HepG2 (cell line): ENCODE data around the gene NDUFAF8. TPM values are rescaled to one million over a fixed set of nuclear protein-coding genes. Genes with fewer than 3 reads are reported as not detected.
A peak's percentile ranks its signal among the peaks of the same experiment; 100 is the strongest.

Experiments used
- PCBP1 ChIP-seq: fragments of 200-400 bp; formaldehyde crosslinking; IDR thresholded peaks from 2 replicates; pipeline ENCODE4 v1.6.1; 2017; ENCODE audit warnings: mild to moderate bottlenecking, low read depth, low read length, borderline replicate concordance
- PHB2 ChIP-seq: fragments of 450-650 bp; IDR thresholded peaks from 2 replicates; pipeline ENCODE4 v1.6.1; 2018; ENCODE audit not compliant: partially characterized antibody
- RAD21 ChIP-seq: fragments of 450-650 bp; formaldehyde crosslinking; IDR thresholded peaks from 2 replicates; pipeline ENCODE4 v1.5.0; 2020; ENCODE audit warnings: mild to moderate bottlenecking
- ZNF275 ChIP-seq: sonication (generic); formaldehyde crosslinking; IDR thresholded peaks from 2 replicates; pipeline ENCODE4 v1.8.0; 2022; ENCODE audit warnings: missing genetic modification reagents, mild to moderate bottlenecking, inconsistent platforms, borderline replicate concordance
- ZNF407 ChIP-seq: sonication (generic); formaldehyde crosslinking; IDR thresholded peaks from one replicate; pipeline ENCODE4 v1.5.1; 2020; ENCODE audit warnings: mild to moderate bottlenecking, missing genetic modification reagents; ENCODE audit errors: not compliant biosample characterization
- ZNF577 ChIP-seq: sonication (generic); formaldehyde crosslinking; IDR thresholded peaks from 2 replicates; pipeline ENCODE4 v1.4.0; 2020; ENCODE audit warnings: mild to moderate bottlenecking, low read depth, missing genetic modification reagents, borderline replicate concordance
- ZNF687 ChIP-seq: sonication (generic); formaldehyde crosslinking; IDR thresholded peaks from 2 replicates; pipeline ENCODE4 v1.5.1; 2020; ENCODE audit warnings: mild to moderate bottlenecking, missing genetic modification reagents, moderate library complexity
- ZNF878 ChIP-seq: sonication (generic); formaldehyde crosslinking; IDR thresholded peaks from 2 replicates; pipeline ENCODE4 v1.8.1; 2023; ENCODE audit warnings: mild to moderate bottlenecking, missing genetic modification reagents, moderate library complexity
- polyA plus RNA-seq, 8 experiments: library from polyadenylated mRNA; depleted of rRNA in 3 of 8; stranded (reverse) in 7 of 8; unstranded in 1 of 8; fragments of >200 nt; fragmentation: Illumina TruSeq in 4 of 8; extraction: Trizol in 4 of 8; gene quantifications; 2 replicates each; pipeline versions ENCODE4 v1.2.1 to v1.2.3, GENCODE V29; 2011 to 2016; ENCODE audit warnings: low read depth in 4 of 8, missing spikeins in 1 of 8, mixed read lengths in 1 of 8; ENCODE audit not compliant: insufficient read depth in 1 of 8
- total RNA-seq, 5 experiments: library from RNA; depleted of rRNA; stranded (reverse); fragments of >200 nt; fragmentation: Illumina TruSeq; extraction: Trizol; gene quantifications; 2 replicates each; pipeline ENCODE4 v1.2.3, GENCODE V29; 2016; ENCODE audit warnings: low read depth in 1 of 5

Gene NDUFAF8
- total and polyA plus RNA-seq, 2 of the 13 experiments (the other 11 are each of a cell fraction or from before 2014, with no cell fraction given) = 75.6 to 233 TPM

- TF ChIP-seq ZNF687 (CRISPR knock-in tag) (peak; percentile 29; the same call in 1 of the 2 replicates), ZNF407 (CRISPR knock-in tag) (no peak), ZNF878 (CRISPR knock-in tag) (no peak), PCBP1 (0 out of 2 replicates have a peak, but pooled peaks have one; percentile 18), ZNF577 (CRISPR knock-in tag) (no peak), ZNF275 (no peak), RAD21 (CRISPR knock-in tag) (peak; percentile 19; the same call in 1 of the 2 replicates), PHB2 (no peak)
Measured at GRCh38 chr17:81254955-81255717, 16.0 kb downstream of the NDUFAF8 start (continued).
